ENCODE results near the gene TRUB1. TPM values are rescaled to one million over a fixed set of nuclear protein-coding genes. Genes with fewer than 3 reads are reported as not detected.

The TRUB1 gene
- total RNA-seq, 1 donor from 2014 or later: 26.6 TPM

GRCh38 chr10:114957122-114957521 is 19.1 kb downstream of the TRUB1 start:
- DNase-seq (ENCODE audit: low read depth): no peak
- no peak for FAIRE-seq
- no peaks in the 10 kb centered on the region for H3K27me3 ChIP-seq (ENCODE audit: control insufficient read depth, insufficient read depth, low read length)
- no peak overlapping the region for H3K4me3 ChIP-seq (ENCODE audit: low read depth, low read length)
- peaks cover 2% of the 10 kb centered on the region for H3K36me3 ChIP-seq (ENCODE audit: control insufficient read depth, insufficient read depth, low read length)
- TF ChIP-seq, protein P1, sequence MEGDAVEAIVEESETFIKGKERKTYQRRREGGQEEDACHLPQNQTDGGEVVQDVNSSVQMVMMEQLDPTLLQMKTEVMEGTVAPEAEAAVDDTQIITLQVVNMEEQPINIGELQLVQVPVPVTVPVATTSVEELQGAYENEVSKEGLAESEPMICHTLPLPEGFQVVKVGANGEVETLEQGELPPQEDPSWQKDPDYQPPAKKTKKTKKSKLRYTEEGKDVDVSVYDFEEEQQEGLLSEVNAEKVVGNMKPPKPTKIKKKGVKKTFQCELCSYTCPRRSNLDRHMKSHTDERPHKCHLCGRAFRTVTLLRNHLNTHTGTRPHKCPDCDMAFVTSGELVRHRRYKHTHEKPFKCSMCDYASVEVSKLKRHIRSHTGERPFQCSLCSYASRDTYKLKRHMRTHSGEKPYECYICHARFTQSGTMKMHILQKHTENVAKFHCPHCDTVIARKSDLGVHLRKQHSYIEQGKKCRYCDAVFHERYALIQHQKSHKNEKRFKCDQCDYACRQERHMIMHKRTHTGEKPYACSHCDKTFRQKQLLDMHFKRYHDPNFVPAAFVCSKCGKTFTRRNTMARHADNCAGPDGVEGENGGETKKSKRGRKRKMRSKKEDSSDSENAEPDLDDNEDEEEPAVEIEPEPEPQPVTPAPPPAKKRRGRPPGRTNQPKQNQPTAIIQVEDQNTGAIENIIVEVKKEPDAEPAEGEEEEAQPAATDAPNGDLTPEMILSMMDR (IDR thresholded peaks at IDR 0.05; ENCODE audit: insufficient read depth, low read length, severe bottlenecking): no peak

DNA sequence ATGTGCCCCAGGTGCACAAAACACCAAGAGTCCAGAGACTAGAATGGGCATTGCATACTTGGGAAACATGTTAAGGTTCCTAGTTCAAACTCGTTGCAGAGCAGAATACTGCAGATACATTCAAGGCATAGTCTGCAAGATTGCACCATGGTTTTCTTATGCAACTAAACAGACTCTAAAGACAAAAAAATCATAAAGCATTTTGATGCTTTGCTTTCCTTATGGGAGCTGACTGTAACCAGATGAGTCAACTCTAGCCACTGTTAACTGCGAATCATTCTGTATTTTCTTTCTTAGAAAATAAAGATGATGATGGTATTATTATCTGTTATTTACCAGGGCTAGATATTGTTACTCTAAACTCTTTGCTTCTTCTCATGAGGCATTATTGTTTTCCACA is 19.7 kb downstream of the TRUB1 start:
- H3K27me3 ChIP-seq (ENCODE audit: control insufficient read depth, insufficient read depth, low read length): no peaks in the 10 kb centered on the region
- H3K4me3 ChIP-seq (ENCODE audit: low read depth, low read length): no peak overlapping the region
- peaks cover 2% of the 10 kb centered on the region for H3K36me3 ChIP-seq (ENCODE audit: control insufficient read depth, insufficient read depth, low read length)
- TF ChIP-seq, protein P1 (IDR thresholded peaks at IDR 0.05; ENCODE audit: insufficient read depth, low read length, severe bottlenecking): no peak
- no peak for FAIRE-seq
- DNase-seq (ENCODE audit: low read depth): peak; percentile 75

DNA sequence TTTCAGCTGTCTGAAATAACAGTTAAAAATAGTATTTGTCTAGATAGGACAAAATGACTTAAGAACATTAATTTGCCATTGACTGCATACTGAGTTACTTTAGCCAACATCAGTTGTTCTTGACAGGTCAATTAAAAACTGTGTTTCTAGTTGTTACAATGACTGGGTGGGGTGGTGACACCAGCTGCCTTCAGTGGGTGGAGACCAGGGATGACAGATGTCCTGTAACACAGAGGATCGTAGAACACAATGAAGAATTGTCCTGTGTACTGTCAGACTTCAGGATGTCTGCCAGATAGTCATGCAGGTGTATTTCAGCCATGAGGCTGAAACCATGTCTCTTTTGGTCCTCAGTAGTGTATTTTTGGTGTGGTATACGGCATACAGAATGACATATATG is 24.4 kb downstream of the TRUB1 start:
- FAIRE-seq (no peak), DNase-seq (ENCODE audit: low read depth) (no peak)
- H3K36me3 ChIP-seq (ENCODE audit: control insufficient read depth, insufficient read depth, low read length): no peaks in the 10 kb centered on the region
- no peak overlapping the region for H3K4me3 ChIP-seq (ENCODE audit: low read depth, low read length)
- no peaks in the 10 kb centered on the region for H3K27me3 ChIP-seq (ENCODE audit: control insufficient read depth, insufficient read depth, low read length)
- TF ChIP-seq, protein P1 (IDR thresholded peaks at IDR 0.05; ENCODE audit: insufficient read depth, low read length, severe bottlenecking): no peak

GRCh38 chr10:114963908-114964307 is 25.9 kb downstream of the TRUB1 start:
- no peaks in the 10 kb centered on the region for H3K36me3 ChIP-seq (ENCODE audit: control insufficient read depth, insufficient read depth, low read length)
- FAIRE-seq (no peak), DNase-seq (ENCODE audit: low read depth) (no peak)
- no peaks in the 10 kb centered on the region for H3K27me3 ChIP-seq (ENCODE audit: control insufficient read depth, insufficient read depth, low read length)
- TF ChIP-seq, protein P1 (IDR thresholded peaks at IDR 0.05; ENCODE audit: insufficient read depth, low read length, severe bottlenecking): no peak
- H3K4me3 ChIP-seq (ENCODE audit: low read depth, low read length): no peak overlapping the region

GRCh38 chr10:114967071-114967470 is 29.1 kb downstream of the TRUB1 start:
- no peaks in the 10 kb centered on the region for H3K27me3 ChIP-seq (ENCODE audit: control insufficient read depth, insufficient read depth, low read length)
- peaks cover 1% of the 10 kb centered on the region for H3K36me3 ChIP-seq (ENCODE audit: control insufficient read depth, insufficient read depth, low read length)
- TF ChIP-seq, protein P1 (IDR thresholded peaks at IDR 0.05; ENCODE audit: insufficient read depth, low read length, severe bottlenecking): no peak
- no peak overlapping the region for H3K4me3 ChIP-seq (ENCODE audit: low read depth, low read length)
- no peak for FAIRE-seq
- DNase-seq (ENCODE audit: low read depth): no peak

GRCh38 chr10:114970515-114970914 is 32.5 kb downstream of the TRUB1 start:
- H3K4me3 ChIP-seq (ENCODE audit: low read depth, low read length): no peak overlapping the region
- TF ChIP-seq, protein P1 (IDR thresholded peaks at IDR 0.05; ENCODE audit: insufficient read depth, low read length, severe bottlenecking): no peak
- DNase-seq (ENCODE audit: low read depth) (no peak), FAIRE-seq (no peak)
- no peaks in the 10 kb centered on the region for H3K27me3 ChIP-seq (ENCODE audit: control insufficient read depth, insufficient read depth, low read length)
- H3K36me3 ChIP-seq (ENCODE audit: control insufficient read depth, insufficient read depth, low read length): peaks cover 1% of the 10 kb centered on the region
